PC-3 (cell line): ENCODE results near the gene IL1R2.

ENCODE experiments used
- EZH2 ChIP-seq: fragments of 300-600 bp; sonication (generic); IDR thresholded peaks from one replicate; pipeline ENCODE4 v1.6.1; 2017; ENCODE audit warnings: antibody characterized with exemption, mild to moderate bottlenecking, low read length; ENCODE audit not compliant: unreplicated experiment
- EZH2phosphoT487 ChIP-seq: fragments of 300-600 bp; sonication (generic); IDR thresholded peaks from 2 replicates; pipeline ENCODE4 v1.6.1; 2018; ENCODE audit warnings: mild to moderate bottlenecking, antibody characterized with exemption, low read length, borderline replicate concordance
- TF ChIP-seq, protein P1 (sequence below): fragments of 300-600 bp; sonication (generic); conservative IDR thresholded peaks from 2 replicates; pipeline ENCODE4 v1.5.1; 2017; ENCODE audit warnings: antibody characterized with exemption, low read depth, mild to moderate bottlenecking, low read length

DNA sequence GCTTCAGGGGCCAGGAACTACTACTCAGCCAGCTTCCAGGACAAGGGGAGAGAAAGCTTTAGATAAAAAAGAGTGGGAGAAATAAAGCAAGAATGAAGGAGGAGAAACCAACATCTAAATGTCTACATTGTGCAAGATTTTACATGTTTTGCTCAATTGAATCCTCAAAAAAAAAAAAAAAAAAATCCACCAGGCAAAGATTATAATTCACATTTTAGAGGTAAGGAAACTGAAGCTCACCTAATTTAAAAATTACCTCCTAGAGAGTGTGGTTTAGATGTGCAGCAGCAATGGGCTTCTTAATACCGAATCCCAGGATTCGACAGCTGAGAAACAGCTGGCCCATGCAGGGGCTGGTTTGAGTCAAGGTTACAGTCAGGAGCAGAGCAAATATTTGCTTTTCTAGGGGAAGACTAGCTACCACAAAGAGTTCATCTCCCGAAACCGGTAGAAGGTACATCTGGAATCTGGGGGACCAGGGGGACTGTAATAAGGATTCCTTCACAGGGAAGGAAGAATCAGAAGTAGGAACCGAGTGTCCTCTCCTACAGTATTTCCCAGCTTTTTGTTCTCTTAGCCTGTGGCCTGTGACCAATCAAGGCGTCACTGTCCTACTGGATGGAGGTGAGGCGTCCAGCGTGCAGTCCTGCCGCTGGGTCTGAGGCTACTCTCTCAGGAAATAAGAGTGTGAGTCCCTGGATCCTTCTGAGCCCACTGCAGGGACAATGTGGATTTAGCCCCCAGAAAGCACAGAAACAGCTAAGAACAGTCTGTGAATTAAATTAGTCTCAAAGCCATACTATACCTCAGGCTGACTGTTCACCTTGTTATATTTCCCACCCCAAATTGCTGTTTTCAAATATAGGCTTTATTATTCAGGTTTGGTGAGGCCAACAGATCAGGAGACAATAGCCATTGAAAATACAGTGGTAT is 42.3 kb downstream of the IL1R2 start:
- TF ChIP-seq EZH2 (no peak), EZH2phosphoT487 (no peak)
- TF ChIP-seq, protein P1, sequence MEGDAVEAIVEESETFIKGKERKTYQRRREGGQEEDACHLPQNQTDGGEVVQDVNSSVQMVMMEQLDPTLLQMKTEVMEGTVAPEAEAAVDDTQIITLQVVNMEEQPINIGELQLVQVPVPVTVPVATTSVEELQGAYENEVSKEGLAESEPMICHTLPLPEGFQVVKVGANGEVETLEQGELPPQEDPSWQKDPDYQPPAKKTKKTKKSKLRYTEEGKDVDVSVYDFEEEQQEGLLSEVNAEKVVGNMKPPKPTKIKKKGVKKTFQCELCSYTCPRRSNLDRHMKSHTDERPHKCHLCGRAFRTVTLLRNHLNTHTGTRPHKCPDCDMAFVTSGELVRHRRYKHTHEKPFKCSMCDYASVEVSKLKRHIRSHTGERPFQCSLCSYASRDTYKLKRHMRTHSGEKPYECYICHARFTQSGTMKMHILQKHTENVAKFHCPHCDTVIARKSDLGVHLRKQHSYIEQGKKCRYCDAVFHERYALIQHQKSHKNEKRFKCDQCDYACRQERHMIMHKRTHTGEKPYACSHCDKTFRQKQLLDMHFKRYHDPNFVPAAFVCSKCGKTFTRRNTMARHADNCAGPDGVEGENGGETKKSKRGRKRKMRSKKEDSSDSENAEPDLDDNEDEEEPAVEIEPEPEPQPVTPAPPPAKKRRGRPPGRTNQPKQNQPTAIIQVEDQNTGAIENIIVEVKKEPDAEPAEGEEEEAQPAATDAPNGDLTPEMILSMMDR = no peak
